HepG2 (cell line): ENCODE results near the gene GSX1. TPM values are rescaled to one million over a fixed set of nuclear protein-coding genes. Genes with fewer than 3 reads are reported as not detected.

Experiments
- ATAC-seq: fragments of 200-7000 bp; cut with Tn5 transposase; 3 replicates; pipeline ENCODE4 v1.9.1; 2020; ENCODE audit warnings: mild to moderate bottlenecking, moderate library complexity
- BruUV-seq: library from RNA; stranded (reverse); fragments of 400-500 nt; replicated peaks from 2 replicates; lab custom pipeline; 2021; lab: Mats Ljungman, UMichigan
- CTCF ChIA-PET: fragments of 300-600 bp; formaldehyde crosslinking; extraction: SDS; loops from one replicate; lab custom pipeline; 2021; ENCODE audit warnings: low total read pairs, inconsistent platforms, low intra/inter-chr PET ratio; lab: Yijun Ruan, JAX
- POLR2A ChIA-PET: fragments of 350-600 bp; sonication (Branson Sonifier 250); formaldehyde crosslinking; loops from one replicate; lab custom pipeline; 2020; ENCODE audit warnings: antibody characterized with exemption, inconsistent platforms; lab: Yijun Ruan, JAX
- DNase-seq: peaks from one replicate; pipeline ENCODE4 v3.0.0-alpha.2; 2015; ENCODE audit warnings: low spot score
- FAIRE-seq: peaks from 3 replicates; lab custom pipeline; 2011; peaks lifted over from hg19 to GRCh38; lab: Jason Lieb, UNC
- H2AFZ ChIP-seq: one replicate; pipeline ENCODE4 v1.6.1; 2011; ENCODE audit warnings: low read length, inconsistent platforms
- H3K27ac ChIP-seq: fragments of 300-600 bp; 3 replicates; pipeline ENCODE4 v1.8.0; 2011; ENCODE audit warnings: mixed run types, mild to moderate bottlenecking, mixed read lengths, low read length, inconsistent platforms; ENCODE audit not compliant: insufficient read depth; ENCODE audit errors: extremely low read length
- H3K27me3 ChIP-seq, 2 experiments: fragments of 200-600 bp in 1 of 2; 2 replicates in 1 of 2; 3 replicates in 1 of 2; pipeline versions ENCODE4 v1.6.0 to v1.8.0; 2011; ENCODE audit warnings: low read length in 2 of 2, mild to moderate bottlenecking in 2 of 2, moderate library complexity in 2 of 2, inconsistent platforms in 1 of 2; ENCODE audit not compliant: insufficient read depth in 2 of 2, control insufficient read depth in 1 of 2
- H3K36me3 ChIP-seq, 2 experiments: fragments of 200-600 bp in 1 of 2; replicated peaks in 1 of 2; 2 replicates in 1 of 2; 3 replicates in 1 of 2; pipeline versions ENCODE4 v1.5.1 to v1.8.0; 2011; ENCODE audit warnings: low read length in 2 of 2, inconsistent platforms in 1 of 2; ENCODE audit not compliant: insufficient read depth in 2 of 2, control insufficient read depth in 1 of 2
- H3K4me1 ChIP-seq: 2 replicates; pipeline ENCODE4 v1.5.1; 2012; ENCODE audit warnings: low read length, inconsistent platforms; ENCODE audit not compliant: insufficient read depth
- H3K4me2 ChIP-seq: 2 replicates; pipeline ENCODE4 v1.6.0; 2011; ENCODE audit warnings: low read depth, low read length, inconsistent platforms
- H3K4me3 ChIP-seq, 3 experiments: fragments of 200-600 bp in 1 of 3; sonication (generic), shearing (Covaris generic) in 1 of 3; replicated peaks in 1 of 3; 2 replicates each; pipeline ENCODE4 v1.5.1; 2011 to 2016; ENCODE audit warnings: low read length in 3 of 3, inconsistent platforms in 2 of 3, low read depth in 2 of 3, mild to moderate bottlenecking in 2 of 3, control low read depth in 1 of 3, mixed read lengths in 1 of 3; ENCODE audit not compliant: insufficient read depth in 1 of 3
- H3K79me2 ChIP-seq: one replicate; pipeline ENCODE4 v1.6.1; 2011; ENCODE audit warnings: low read length, inconsistent platforms; ENCODE audit not compliant: insufficient read depth
- H3K9ac ChIP-seq: 2 replicates; pipeline ENCODE4 v1.6.0; 2011; ENCODE audit warnings: mild to moderate bottlenecking, low read depth, low read length, inconsistent platforms; ENCODE audit not compliant: insufficient read depth
- H3K9me3 ChIP-seq: 2 replicates; pipeline ENCODE4 v1.5.1; 2012; ENCODE audit warnings: mild to moderate bottlenecking, low read length
- H4K20me1 ChIP-seq: 2 replicates; pipeline ENCODE4 v1.6.0; 2011; ENCODE audit warnings: inconsistent platforms, mild to moderate bottlenecking, low read length, moderate library complexity; ENCODE audit not compliant: insufficient read depth
- IRF9 ChIP-seq: sonication (generic); formaldehyde crosslinking; IDR thresholded peaks from 2 replicates; pipeline ENCODE4 v1.8.0; 2022; ENCODE audit warnings: missing genetic modification reagents, mild to moderate bottlenecking, borderline replicate concordance
- MLXIP ChIP-seq: sonication (generic); formaldehyde crosslinking; IDR thresholded peaks from 2 replicates; pipeline ENCODE4 v1.9.0; 2021; ENCODE audit warnings: missing genetic modification reagents, borderline replicate concordance
- PCBP1 ChIP-seq: fragments of 200-400 bp; formaldehyde crosslinking; IDR thresholded peaks from 2 replicates; pipeline ENCODE4 v1.6.1; 2017; ENCODE audit warnings: mild to moderate bottlenecking, low read depth, low read length, borderline replicate concordance
- SPEN ChIP-seq: sonication (generic); formaldehyde crosslinking; IDR thresholded peaks from 2 replicates; pipeline ENCODE4 v1.5.1; 2020; ENCODE audit warnings: low read depth, mild to moderate bottlenecking, missing genetic modification reagents
- ZFP36L1 ChIP-seq: sonication (generic); formaldehyde crosslinking; IDR thresholded peaks from 2 replicates; pipeline ENCODE4 v1.8.0; 2022; ENCODE audit warnings: mild to moderate bottlenecking, missing genetic modification reagents, moderate library complexity
- ZNF263 ChIP-seq: sonication (generic); formaldehyde crosslinking; IDR thresholded peaks from 2 replicates; pipeline ENCODE4 v1.4.0; 2020; ENCODE audit warnings: missing genetic modification reagents
- ZNF318 ChIP-seq: sonication (generic); formaldehyde crosslinking; IDR thresholded peaks from 2 replicates; pipeline ENCODE4 v1.4.0; 2020; ENCODE audit warnings: mild to moderate bottlenecking, missing genetic modification reagents
- WGBS: methylation state at CpG from one replicate; pipeline ENCODE4 v1.1.6; 2017; ENCODE audit warnings: low lambda C conversion rate; 5-methylcytosine and 5-hydroxymethylcytosine counted together
- in situ Hi-C: cut with HindIII; loops from 2 replicates; pipeline ENCODE4 v1.10.0; 2017; ENCODE audit warnings: low pct_unique_long_range_greater_than_20kb; ENCODE audit not compliant: extremely low pct_ligation_motif_present
- intact Hi-C: fragments of 100-400 bp; cut with micrococcal nuclease; formaldehyde crosslinking; loops from one replicate; pipeline ENCODE4 v1.10.0; 2022; ENCODE audit not compliant: unreplicated experiment
- polyA plus RNA-seq, 8 experiments: library from polyadenylated mRNA; depleted of rRNA in 3 of 8; stranded (reverse) in 7 of 8; unstranded in 1 of 8; fragments of >200 nt; fragmentation: Illumina TruSeq in 4 of 8; extraction: Trizol in 4 of 8; gene quantifications; 2 replicates each; pipeline versions ENCODE4 v1.2.1 to v1.2.3, GENCODE V29; 2011 to 2016; ENCODE audit warnings: low read depth in 4 of 8, missing spikeins in 1 of 8, mixed read lengths in 1 of 8; ENCODE audit not compliant: insufficient read depth in 1 of 8
- total RNA-seq, 5 experiments: library from RNA; depleted of rRNA; stranded (reverse); fragments of >200 nt; fragmentation: Illumina TruSeq; extraction: Trizol; gene quantifications; 2 replicates each; pipeline ENCODE4 v1.2.3, GENCODE V29; 2016; ENCODE audit warnings: low read depth in 1 of 5

GSX1 gene
- total and polyA plus RNA-seq, 2 of the 13 experiments (the other 11 are each of a cell fraction or from before 2014, with no cell fraction given), result not detected

GRCh38 chr13:27825072-27825471 lies 32.8 kb downstream of the GSX1 start (continued):
- no peak for TF ChIP-seq ZNF263 (CRISPR knock-in tag)
- no peak for TF ChIP-seq IRF9 (CRISPR knock-in tag)
- no peak for TF ChIP-seq SPEN
- no peak for TF ChIP-seq ZFP36L1 (CRISPR knock-in tag)

- intact Hi-C loops (loop anchor here (1.0 to 5.0 kb wide), 6 partner anchors 55 to 464 kb away; no protein-coding TSS in a partner anchor), in situ Hi-C loops (loop anchor here (5.0 to 10.0 kb wide), 4 partner anchors 54 to 842 kb away; no protein-coding TSS in a partner anchor)
- no peaks in the 10 kb centered on the region for H3K36me3 ChIP-seq
- no peak overlapping the region for H2AFZ ChIP-seq
- peak; percentile 66 for DNase-seq
- ChIA-PET CTCF (interaction anchor here (1.0 to 2.7 kb wide), 9 partner anchors 56 to 465 kb away, joined by 3 to 29 read pairs (median 13); no protein-coding TSS in a partner anchor), POLR2A (interaction anchor here (0.6 to 1.3 kb wide), 6 partner anchors 134 to 460 kb away, joined by 3 to 5 read pairs (median 3); partner anchors contain the start of gene LNX2)
- H3K9me3 ChIP-seq, result no peaks in the 10 kb centered on the region
- peak overlapping the region in 2 of 3 experiments; percentile 11 to 60; a peak in 2 of 6 replicates for H3K4me3 ChIP-seq
- no TSS peak for BruUV-seq
- H4K20me1 ChIP-seq, result no peaks in the 10 kb centered on the region
- H3K4me2 ChIP-seq, result peak overlapping the region; percentile 86
- H3K9ac ChIP-seq, result no peak overlapping the region
- H3K79me2 ChIP-seq, result no peaks in the 10 kb centered on the region
- peaks cover 2 to 23% of the 10 kb centered on the region in 2 experiments; a peak in 3 of 5 replicates for H3K27me3 ChIP-seq
- WGBS, result 14% methylated on average over 12 of the region's 30 CpGs
- ATAC-seq, result peak; percentile 89
- peak; percentile 18 for FAIRE-seq
- H3K4me1 ChIP-seq, result peaks cover 15% of the 10 kb centered on the region; the same call in 1 of the 2 replicates
- H3K27ac ChIP-seq, result no peak overlapping the region
- no peak for TF ChIP-seq MLXIP
- no peak for TF ChIP-seq PCBP1
- TF ChIP-seq ZNF318 (CRISPR knock-in tag), result 0 out of 2 replicates have a peak, but pooled peaks have one; percentile 64
These were observed 34.4 kb downstream of the GSX1 start for GRCh38 chr13:27826379-27827353.
